GM13976 (cell line): ENCODE data around the gene PITPNB.

Experiments
- DNase-seq: peaks from one replicate; pipeline ENCODE4 v3.0.0; 2012; ENCODE audit warnings: low spot score
- in situ Hi-C: fragments of 300-500 bp; cut with MboI; formaldehyde crosslinking; loops from one replicate; pipeline ENCODE4 v1.12.0; 2022; ENCODE audit warnings: low sequenced_read_pairs, mixed read lengths, inconsistent platforms; ENCODE audit not compliant: unreplicated experiment
- TF ChIP-seq, protein P1 (sequence below): IDR thresholded peaks from 2 replicates; pipeline ENCODE4 v1.5.1; 2012; ENCODE audit warnings: borderline replicate concordance, mild to moderate bottlenecking; ENCODE audit not compliant: insufficient read depth; ENCODE audit errors: extremely low read depth, missing control alignments, control extremely low read depth

Gene PITPNB

DNA sequence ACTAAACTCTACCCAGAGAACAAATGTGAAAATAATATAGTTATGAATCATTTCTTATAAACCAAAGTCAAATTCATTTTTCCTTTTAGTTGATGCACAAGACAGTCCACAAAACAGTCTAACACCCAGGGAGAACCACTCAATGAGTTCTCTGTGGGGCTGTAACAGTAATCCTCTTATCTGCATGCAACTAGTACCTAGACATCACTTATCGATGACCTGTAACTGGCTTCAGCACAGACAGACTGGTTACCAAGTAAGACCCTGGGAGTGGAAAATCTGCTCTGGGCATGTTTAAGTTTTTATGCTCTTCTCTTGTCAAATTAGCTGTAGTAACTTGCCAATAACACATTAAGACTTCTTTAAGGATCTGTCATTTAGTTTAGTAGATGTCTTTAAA, 46.6 kb downstream of the PITPNB start:
- DNase-seq, result no peak
- TF ChIP-seq, protein P1, sequence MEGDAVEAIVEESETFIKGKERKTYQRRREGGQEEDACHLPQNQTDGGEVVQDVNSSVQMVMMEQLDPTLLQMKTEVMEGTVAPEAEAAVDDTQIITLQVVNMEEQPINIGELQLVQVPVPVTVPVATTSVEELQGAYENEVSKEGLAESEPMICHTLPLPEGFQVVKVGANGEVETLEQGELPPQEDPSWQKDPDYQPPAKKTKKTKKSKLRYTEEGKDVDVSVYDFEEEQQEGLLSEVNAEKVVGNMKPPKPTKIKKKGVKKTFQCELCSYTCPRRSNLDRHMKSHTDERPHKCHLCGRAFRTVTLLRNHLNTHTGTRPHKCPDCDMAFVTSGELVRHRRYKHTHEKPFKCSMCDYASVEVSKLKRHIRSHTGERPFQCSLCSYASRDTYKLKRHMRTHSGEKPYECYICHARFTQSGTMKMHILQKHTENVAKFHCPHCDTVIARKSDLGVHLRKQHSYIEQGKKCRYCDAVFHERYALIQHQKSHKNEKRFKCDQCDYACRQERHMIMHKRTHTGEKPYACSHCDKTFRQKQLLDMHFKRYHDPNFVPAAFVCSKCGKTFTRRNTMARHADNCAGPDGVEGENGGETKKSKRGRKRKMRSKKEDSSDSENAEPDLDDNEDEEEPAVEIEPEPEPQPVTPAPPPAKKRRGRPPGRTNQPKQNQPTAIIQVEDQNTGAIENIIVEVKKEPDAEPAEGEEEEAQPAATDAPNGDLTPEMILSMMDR, result no peak
- in situ Hi-C loops, result no loop called here

DNA sequence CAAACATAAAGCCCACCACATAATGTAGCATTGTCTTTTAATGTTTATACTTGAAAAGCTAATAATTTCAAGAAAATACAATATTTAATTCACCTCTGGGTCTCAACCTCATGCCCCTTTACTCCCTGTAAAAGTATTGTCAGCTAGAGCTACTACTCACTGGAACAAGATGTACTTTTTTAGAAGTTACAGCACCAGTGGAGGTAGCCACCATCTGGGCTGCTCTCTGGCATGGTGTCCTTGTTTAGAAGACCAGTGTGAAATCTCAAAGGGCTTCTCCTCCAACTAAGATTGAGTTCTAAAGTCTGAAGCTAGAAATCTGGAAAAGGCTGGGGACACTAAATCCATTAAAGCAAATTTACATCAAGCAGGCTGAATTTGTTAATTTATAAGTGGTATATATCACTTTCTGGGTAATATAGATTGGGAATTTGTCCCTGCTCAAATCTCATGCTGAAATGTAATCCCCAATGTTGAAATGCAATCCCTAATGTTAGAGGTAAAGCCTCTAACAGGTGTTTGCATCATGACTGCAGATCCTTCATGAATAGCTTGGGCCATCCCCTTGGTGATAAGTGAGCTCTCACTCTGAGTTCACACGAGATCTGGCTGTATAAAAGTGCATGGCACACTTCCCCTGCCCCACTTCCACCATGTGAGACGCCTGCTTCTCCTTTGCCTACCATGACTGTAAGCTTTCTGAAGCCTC, 47.6 kb downstream of the PITPNB start:
- in situ Hi-C loops, result no loop called here
- TF ChIP-seq, protein P1, result no peak
- DNase-seq, result no peak

DNA sequence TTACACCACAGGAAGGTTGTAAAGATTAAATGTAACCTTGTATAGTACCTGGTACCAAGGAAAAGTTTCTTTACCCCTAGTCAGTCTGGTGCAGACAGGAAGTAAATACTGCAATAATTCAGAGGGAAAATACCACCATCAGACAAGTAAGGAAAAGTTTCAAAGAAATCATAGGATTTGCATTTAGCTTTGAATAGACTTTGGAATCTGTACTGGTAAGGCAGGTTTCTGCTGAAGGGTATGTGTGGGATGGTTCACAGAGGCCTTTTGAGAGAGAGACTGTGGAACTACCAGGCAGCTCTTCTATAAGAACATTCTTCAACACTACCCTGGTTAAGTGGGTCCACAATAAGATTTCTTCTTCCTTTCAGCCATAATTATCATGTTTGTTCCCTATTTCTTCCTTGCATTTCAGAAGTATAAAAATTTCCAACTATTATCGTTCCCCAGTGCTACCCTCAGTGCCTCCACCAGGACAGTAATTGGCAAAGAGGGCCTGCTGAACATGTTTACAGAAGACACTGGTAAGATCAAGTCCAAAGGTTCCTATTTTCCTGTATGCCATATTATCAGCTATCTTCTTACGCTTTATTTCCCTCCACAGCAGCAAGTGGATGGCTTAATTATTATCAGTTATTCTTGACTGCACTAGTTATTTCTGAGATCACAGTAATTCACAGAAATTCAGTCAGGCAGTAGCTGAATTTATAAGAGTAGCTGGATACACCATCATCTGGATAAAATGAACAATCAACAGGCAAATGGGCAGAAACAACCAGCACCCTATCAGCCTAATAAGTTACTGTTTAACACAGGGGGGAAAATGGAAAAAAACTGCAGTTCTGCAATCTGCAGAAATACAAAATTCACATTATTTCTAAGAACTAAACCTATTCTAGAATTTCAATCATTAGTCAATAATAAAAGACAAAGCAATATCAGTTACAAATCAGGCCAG, 48.5 kb downstream of the PITPNB start:
- TF ChIP-seq, protein P1, result no peak
- in situ Hi-C loops, result no loop called here
- no peak for DNase-seq

DNA sequence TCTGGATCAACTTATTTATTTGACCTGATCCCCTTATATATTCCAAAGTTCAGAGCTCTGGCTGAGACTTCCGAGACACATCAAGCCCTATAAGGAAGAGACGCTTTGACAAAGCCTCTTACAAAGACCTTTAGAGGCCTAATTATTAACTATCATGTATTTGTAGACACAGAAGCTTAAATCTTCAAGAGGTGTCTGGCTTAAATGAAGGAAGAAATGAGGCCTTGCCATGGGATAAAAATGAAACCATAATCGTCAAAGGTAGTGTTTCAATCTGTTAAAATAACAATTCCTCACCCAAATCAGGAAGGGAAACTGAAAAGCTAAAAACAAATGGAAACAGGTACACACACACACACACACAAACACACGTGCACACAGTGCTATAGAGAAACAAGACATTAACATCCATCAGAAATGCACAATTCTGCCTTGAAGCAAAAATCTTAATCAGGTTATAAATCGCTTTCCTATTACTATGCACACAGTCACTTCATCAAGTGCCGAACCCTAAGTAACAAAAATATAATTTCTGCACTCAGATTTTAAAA, 50.2 kb downstream of the PITPNB start:
- in situ Hi-C loops, result no loop called here
- no peak for DNase-seq
- TF ChIP-seq, protein P1, result no peak

DNA sequence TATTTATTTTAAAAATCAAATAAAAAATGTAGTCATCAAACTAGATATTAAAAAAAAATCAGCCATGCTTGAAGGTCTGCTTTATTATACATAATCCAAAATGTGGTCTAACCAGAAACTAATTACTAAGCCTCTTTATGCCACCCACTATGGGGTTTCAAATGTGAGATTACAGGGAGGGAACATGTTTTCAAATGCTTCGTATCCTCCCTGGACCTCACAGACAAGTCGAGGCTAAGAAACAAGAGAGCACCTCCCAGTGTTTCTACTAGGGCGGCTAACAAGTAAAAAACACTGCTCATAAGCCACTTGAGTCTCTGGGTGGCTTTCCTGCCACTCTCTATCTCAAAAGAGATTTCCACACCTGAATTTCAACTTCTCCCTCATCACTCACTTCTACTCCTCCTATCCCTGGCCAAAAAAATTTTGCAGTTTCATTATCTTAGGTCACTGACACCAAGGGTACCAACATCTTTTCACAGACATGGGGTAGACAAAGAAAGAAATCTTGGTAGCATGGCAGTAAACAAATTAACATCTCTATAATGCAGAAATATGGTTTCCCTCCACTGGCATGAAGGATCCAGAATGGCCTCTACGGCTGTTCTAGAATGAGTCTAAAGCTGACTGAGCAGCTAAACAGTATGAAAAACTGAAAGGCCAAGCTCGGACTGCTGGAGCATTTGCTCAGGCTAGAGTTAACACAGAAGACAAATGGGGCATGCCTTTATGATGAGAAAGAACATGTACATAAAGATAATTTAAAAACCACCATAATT, 50.9 kb downstream of the PITPNB start:
- DNase-seq, result no peak
- in situ Hi-C loops, result no loop called here
- TF ChIP-seq, protein P1, result no peak

DNA sequence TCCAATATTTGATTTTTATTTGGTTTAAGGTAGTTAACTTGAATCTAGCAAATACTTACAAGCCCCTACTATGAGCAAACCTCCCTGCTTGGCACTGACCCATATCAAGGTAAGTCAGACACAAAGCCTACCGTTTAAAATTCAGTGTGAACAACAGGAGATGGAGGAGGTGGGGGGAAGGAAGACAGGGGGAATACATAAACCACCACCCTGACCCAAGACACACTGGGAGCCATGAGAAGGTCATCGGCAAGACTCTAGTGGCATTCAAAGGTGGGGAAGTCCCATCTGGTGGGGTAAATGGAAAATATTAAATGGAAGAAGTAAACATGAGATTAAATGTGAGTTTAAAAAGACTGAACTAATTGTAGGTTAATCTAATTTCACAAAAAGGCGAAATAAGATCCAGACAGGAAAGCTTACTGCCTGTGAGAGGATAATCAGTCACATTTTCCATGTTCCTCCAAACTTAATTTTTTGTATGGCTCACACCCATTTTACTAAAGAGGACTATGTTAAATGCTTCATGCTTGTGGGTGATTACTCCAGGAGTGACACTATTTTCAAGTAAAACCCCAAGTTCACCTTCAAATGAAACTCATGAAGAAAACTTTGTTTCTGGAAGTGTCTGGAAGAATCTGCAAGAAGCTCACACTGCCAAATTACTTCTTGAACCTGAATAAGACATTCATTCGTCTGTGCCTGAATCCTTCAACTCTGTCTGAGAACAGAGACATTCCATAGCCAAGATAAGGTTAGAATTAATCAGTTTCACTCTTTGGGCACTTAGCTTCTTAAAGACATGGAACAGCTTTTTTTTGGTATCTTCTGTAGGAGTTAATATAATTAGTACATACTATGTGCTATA, 51.7 kb downstream of the PITPNB start:
- no peak for DNase-seq
- in situ Hi-C loops, result no loop called here
- TF ChIP-seq, protein P1, result no peak
